HFFc6 (cell line): ENCODE results near the gene FRRS1L. TPM values are rescaled to one million over a fixed set of nuclear protein-coding genes. Genes with fewer than 3 reads are reported as not detected.

Experiments
- DNase-seq: peaks from one replicate; pipeline ENCODE4 v3.0.0-alpha.2; 2018
- H3K27ac Mint-ChIP-seq: 2 replicates; pipeline ENCODE4 v1.8.0; 2020; ENCODE audit warnings: mild to moderate bottlenecking, mixed read lengths
- H3K27me3 Mint-ChIP-seq: 2 replicates; pipeline ENCODE4 v1.8.0; 2021; ENCODE audit warnings: mild to moderate bottlenecking, moderate library complexity, mixed read lengths; ENCODE audit not compliant: insufficient read depth
- H3K36me3 Mint-ChIP-seq: 2 replicates; pipeline ENCODE4 v1.8.0; 2021; ENCODE audit warnings: low read depth, mixed read lengths
- H3K4me1 Mint-ChIP-seq: 2 replicates; pipeline ENCODE4 v1.8.0; 2020; ENCODE audit warnings: low read depth, mixed read lengths
- H3K4me3 Mint-ChIP-seq: 2 replicates; pipeline ENCODE4 v1.8.0; 2020; ENCODE audit warnings: mild to moderate bottlenecking, moderate library complexity, mixed read lengths
- H3K9me3 Mint-ChIP-seq: 2 replicates; pipeline ENCODE4 v1.8.0; 2020; ENCODE audit warnings: mild to moderate bottlenecking, mixed read lengths
- CTCF ChIP-seq: fragments of 200-600 bp; sonication (generic); IDR thresholded peaks from 2 replicates; pipeline ENCODE4 v1.5.0; 2021; ENCODE audit warnings: antibody characterized with exemption, mild to moderate bottlenecking
- total RNA-seq, 6 experiments: library from RNA; stranded (reverse); fragmentation: NEBNext Ultra II Directional; extraction: Animal tissue kit (Norgen Biotek cat#: 25700); gene quantifications; 2 replicates in 1 of 6; 3 replicates in 5 of 6; pipeline ENCODE4 v1.2.3, GENCODE V29; 2021

Gene FRRS1L
- total RNA-seq, 6 experiments from 2014 or later: not detected

DNA sequence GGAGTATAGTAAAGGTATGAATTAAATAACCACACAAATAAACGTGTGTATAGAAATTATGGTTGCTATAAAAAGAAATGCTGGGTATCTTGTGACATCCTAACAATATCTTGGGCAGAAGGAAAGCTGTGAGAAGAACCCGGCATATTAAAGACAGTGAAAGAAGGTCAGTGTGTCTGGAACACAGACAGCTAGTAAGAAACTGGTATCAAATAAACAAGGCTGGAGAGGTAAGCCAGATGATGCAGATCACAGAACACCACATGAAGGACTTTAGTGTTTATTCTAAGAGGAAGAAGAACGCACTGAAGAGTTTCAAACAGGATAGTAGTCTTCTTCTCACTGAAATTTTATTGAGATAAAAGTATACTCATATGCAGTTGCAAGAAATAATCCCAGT, 71.7 kb downstream of the FRRS1L start:
- H3K4me3 Mint-ChIP-seq: no peak overlapping the region
- H3K27ac Mint-ChIP-seq: no peak overlapping the region
- peaks cover 2% of the 10 kb centered on the region; the same call in 1 of the 2 replicates for H3K27me3 Mint-ChIP-seq
- peaks cover 54% of the 10 kb centered on the region for H3K36me3 Mint-ChIP-seq
- H3K4me1 Mint-ChIP-seq: peaks cover 71% of the 10 kb centered on the region
- no peak for TF ChIP-seq CTCF
- DNase-seq: no peak
- H3K9me3 Mint-ChIP-seq: no peaks in the 10 kb centered on the region

DNA sequence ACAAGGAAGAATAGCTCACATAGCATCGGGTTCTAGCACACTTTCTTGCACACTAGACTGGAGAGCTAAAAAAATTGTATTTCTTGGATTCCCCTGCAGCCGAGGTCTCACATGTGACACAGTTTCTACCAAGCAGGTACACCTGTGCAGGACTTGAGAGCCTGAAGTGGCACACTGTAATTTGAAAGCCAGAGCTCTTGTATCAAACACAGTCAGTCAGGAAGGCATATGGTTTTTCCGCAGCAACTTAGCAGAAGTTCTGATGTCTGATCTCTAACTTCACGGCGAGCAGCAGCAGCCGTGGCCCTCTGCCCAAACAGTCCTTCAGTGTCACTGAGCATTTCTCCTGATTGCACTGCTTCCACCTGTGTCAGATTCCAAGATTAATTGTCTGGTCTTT, 72.8 kb downstream of the FRRS1L start:
- no peak for TF ChIP-seq CTCF
- no peak for DNase-seq
- Mint-ChIP-seq H3K36me3 (peaks cover 54% of the 10 kb centered on the region), H3K9me3 (no peaks in the 10 kb centered on the region), H3K4me1 (peaks cover 63% of the 10 kb centered on the region), H3K27ac (no peak overlapping the region), H3K4me3 (no peak overlapping the region), H3K27me3 (peaks cover 2% of the 10 kb centered on the region; the same call in 1 of the 2 replicates)

DNA sequence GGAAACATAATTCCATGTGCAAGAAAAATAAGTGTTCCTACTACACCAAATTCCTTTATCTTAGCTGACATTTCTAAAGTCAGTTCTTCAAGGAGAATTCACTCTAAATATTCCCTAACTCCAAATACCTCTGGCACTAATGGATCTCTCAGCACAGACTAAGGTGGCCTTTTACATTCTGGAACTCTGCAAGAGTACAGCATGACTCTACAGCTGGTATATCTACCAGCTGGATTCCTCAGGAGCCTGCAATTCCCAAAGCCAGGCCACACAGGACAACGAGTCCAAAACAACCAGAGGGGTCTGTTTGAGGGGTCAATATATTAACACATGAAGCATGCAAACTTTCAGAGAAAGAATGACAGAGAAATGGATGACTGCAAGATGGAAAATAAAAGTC, 74.5 kb downstream of the FRRS1L start:
- TF ChIP-seq CTCF: no peak
- no peaks in the 10 kb centered on the region for H3K9me3 Mint-ChIP-seq
- peaks cover 61% of the 10 kb centered on the region for H3K4me1 Mint-ChIP-seq
- no peak overlapping the region; the same call in 1 of the 2 replicates for H3K4me3 Mint-ChIP-seq
- H3K27me3 Mint-ChIP-seq: peaks cover 2% of the 10 kb centered on the region; the same call in 1 of the 2 replicates
- peaks cover 70% of the 10 kb centered on the region for H3K36me3 Mint-ChIP-seq
- H3K27ac Mint-ChIP-seq: peak overlapping the region; percentile 47
- DNase-seq: no peak

DNA sequence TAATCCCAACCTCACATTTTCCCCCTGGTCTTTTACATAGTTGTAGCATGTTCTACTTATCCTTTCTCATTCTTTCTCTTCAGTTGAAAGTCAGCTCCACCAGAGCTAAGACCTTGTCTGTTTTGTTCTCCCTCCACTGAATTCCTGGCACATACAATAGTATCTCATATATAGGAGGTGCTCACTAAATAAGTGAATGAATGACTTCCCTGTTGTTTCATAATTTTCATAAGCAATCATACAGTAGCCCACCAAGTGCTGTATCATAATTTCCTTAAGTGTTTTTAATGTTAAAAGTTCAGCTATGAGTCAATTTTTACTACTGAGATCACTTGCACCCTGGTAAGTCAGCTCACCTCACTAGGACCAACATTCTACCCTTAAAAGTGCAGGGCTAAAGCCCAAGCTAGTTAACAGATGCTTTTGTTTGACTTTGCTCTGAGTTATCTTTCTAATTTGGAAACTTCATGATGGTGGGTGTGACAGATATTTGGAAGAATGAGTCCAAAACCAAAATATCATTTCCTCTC, 74.9 kb downstream of the FRRS1L start:
- no peak for DNase-seq
- H3K36me3 Mint-ChIP-seq: peaks cover 69% of the 10 kb centered on the region
- peak overlapping the region; percentile 50 for H3K27ac Mint-ChIP-seq
- H3K9me3 Mint-ChIP-seq: no peaks in the 10 kb centered on the region
- TF ChIP-seq CTCF: no peak
- no peak overlapping the region for H3K4me3 Mint-ChIP-seq
- peaks cover 2% of the 10 kb centered on the region; the same call in 1 of the 2 replicates for H3K27me3 Mint-ChIP-seq
- H3K4me1 Mint-ChIP-seq: peaks cover 59% of the 10 kb centered on the region

DNA sequence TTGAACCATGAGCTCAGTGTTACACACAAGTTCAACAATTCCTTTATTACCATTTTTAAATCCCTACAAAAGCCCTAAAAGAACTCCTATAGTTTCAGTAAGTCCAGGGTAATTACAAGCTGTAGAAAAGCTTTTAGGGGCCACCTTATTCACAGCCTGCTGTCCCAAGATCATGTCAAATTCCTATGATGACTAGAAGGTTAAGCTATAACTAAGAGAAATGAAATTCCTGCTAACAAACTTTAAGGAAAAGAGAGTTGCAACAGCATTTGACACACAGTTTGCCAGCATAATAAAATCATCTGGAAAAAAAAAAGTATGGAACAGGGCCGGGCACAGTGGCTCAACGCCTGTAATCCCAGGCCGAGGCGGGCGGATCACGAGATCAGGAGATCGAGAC, 78.8 kb downstream of the FRRS1L start:
- peak overlapping the region; percentile 48 for H3K27ac Mint-ChIP-seq
- peaks cover 59% of the 10 kb centered on the region for H3K36me3 Mint-ChIP-seq
- H3K4me1 Mint-ChIP-seq: peaks cover 50% of the 10 kb centered on the region
- no peak for TF ChIP-seq CTCF
- no peaks in the 10 kb centered on the region for H3K27me3 Mint-ChIP-seq
- no peak overlapping the region for H3K4me3 Mint-ChIP-seq
- DNase-seq: no peak
- no peaks in the 10 kb centered on the region for H3K9me3 Mint-ChIP-seq
